Body of pancreas (tissue), 4 donors: ENCODE data around the gene RPGRIP1. TPM values are rescaled to one million over a fixed set of nuclear protein-coding genes. Genes with fewer than 3 reads are reported as not detected.
"Not testable (repeated sequence)": the region's sequence is repeated elsewhere in the genome, so short reads cannot be mapped to it uniquely, and the experiment has no call there.

ENCODE experiments used
- ATAC-seq: fragments of 150-250 bp; one replicate; pipeline ENCODE4 v1.9.1; 2016
- DNase-seq, 4 donors: peaks; one replicate each; pipeline ENCODE4 v3.0.0-alpha.2; 2019
- H3K27ac ChIP-seq, 4 donors: fragments of 200-600 bp; sonication (generic); 1 replicate in 3 of 4; 2 replicates in 1 of 4; pipeline versions ENCODE4 v1.5.1 to v1.6.1; 2016 to 2019; ENCODE audit warnings: mild to moderate bottlenecking in 1 of 4, mixed read lengths in 1 of 4, moderate library complexity in 1 of 4
- H3K27me3 ChIP-seq, 2 donors: fragments of 200-600 bp; sonication (generic); one replicate each; pipeline ENCODE4 v1.6.0; 2016; ENCODE audit warnings: mild to moderate bottlenecking in 1 of 2
- H3K36me3 ChIP-seq, 2 donors: fragments of 200-600 bp; sonication (generic); replicated peaks in 1 of 2; 2 replicates each; pipeline ENCODE4 v1.5.1; 2016; ENCODE audit warnings: low read depth in 2 of 2; ENCODE audit not compliant: insufficient read depth in 1 of 2
- H3K4me1 ChIP-seq: fragments of 200-600 bp; sonication (generic); one replicate; pipeline ENCODE4 v1.6.0; 2016
- H3K4me3 ChIP-seq, 2 donors: fragments of 200-600 bp; sonication (generic); 1 replicate in 1 of 2; 2 replicates in 1 of 2; pipeline ENCODE4 v1.5.1; 2016 to 2019
- H3K9me3 ChIP-seq, 3 donors: fragments of 200-600 bp; sonication (generic); 1 replicate in 2 of 3; 2 replicates in 1 of 3; pipeline ENCODE4 v1.5.1; 2016
- POLR2A ChIP-seq, 3 donors: fragments of 450-650 bp; IDR thresholded peaks; one replicate each; pipeline ENCODE4 v1.6.1; 2016; ENCODE audit warnings: antibody characterized with exemption in 3 of 3, mild to moderate bottlenecking in 2 of 3
- WGBS, 2 donors: methylation state at CpG; one replicate each; pipeline ENCODE4 v1.1.5; 2017; 5-methylcytosine and 5-hydroxymethylcytosine counted together
- intact Hi-C: fragments of 100-400 bp; cut with DNase I; formaldehyde crosslinking; loops from one replicate; pipeline ENCODE4 v1.15.1; 2023
- total RNA-seq, 2 donors: library from RNA; depleted of rRNA; stranded (reverse); fragments of >200 nt; gene quantifications; one replicate each; pipeline ENCODE4 v1.1.0, GENCODE V29; 2016
- TF ChIP-seq, protein P1 (sequence below), 7 experiments: fragments of 450-650 bp in 4 of 7; fragments of 200-600 bp in 3 of 7; sonication (generic) in 3 of 7; IDR thresholded peaks; one replicate each; pipeline ENCODE4 v1.5.1; 2016 to 2019; ENCODE audit warnings: antibody characterized with exemption in 7 of 7

RPGRIP1 gene
- total RNA-seq, 2 donors from 2014 or later: not detected

- no peak for TF ChIP-seq POLR2A (IDR thresholded peaks at IDR 0.05)
- TF ChIP-seq, protein P1, sequence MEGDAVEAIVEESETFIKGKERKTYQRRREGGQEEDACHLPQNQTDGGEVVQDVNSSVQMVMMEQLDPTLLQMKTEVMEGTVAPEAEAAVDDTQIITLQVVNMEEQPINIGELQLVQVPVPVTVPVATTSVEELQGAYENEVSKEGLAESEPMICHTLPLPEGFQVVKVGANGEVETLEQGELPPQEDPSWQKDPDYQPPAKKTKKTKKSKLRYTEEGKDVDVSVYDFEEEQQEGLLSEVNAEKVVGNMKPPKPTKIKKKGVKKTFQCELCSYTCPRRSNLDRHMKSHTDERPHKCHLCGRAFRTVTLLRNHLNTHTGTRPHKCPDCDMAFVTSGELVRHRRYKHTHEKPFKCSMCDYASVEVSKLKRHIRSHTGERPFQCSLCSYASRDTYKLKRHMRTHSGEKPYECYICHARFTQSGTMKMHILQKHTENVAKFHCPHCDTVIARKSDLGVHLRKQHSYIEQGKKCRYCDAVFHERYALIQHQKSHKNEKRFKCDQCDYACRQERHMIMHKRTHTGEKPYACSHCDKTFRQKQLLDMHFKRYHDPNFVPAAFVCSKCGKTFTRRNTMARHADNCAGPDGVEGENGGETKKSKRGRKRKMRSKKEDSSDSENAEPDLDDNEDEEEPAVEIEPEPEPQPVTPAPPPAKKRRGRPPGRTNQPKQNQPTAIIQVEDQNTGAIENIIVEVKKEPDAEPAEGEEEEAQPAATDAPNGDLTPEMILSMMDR (IDR thresholded peaks at IDR 0.05): no peak
- H3K4me1 ChIP-seq: no peaks in the 10 kb centered on the region
- no peaks in the 10 kb centered on the region for H3K9me3 ChIP-seq
- 78 to 87% methylated on average over 6 of the region's 6 CpGs for WGBS, 2 donors
- DNase-seq (no peak), ATAC-seq (no peak)
- H3K4me3 ChIP-seq: no peak overlapping the region
- H3K27ac ChIP-seq: no peak overlapping the region
- H3K27me3 ChIP-seq: no peaks in the 10 kb centered on the region
- no peaks in the 10 kb centered on the region for H3K36me3 ChIP-seq
- intact Hi-C loops: no loop called here
Measured at GRCh38 chr14:21287168-21287567, 7.3 kb downstream of the RPGRIP1 start.

DNA sequence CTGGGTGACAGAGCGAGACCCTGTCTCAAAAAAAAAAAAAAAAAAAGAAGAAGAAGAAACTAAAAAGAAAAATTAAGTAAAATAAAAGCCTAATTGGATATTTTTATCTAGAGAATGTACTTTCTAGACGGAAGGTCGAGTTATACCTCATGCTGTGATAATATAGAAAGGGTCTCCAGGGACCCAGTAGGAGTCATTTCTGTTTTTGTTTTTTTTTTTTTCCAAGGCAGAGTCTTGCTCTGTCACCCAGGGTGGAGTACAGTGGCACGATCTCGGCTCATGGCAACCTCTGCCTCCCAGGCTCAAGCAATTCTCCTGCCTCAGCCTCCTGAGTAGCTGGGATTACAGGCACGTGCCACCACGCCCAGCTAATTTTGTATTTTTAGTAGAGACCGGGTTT is 14.1 kb downstream of the RPGRIP1 start:
- intact Hi-C loops, ATAC-seq, H3K4me1 ChIP-seq, H3K9me3 ChIP-seq, H3K27me3 ChIP-seq, H3K36me3 ChIP-seq, DNase-seq, H3K4me3 ChIP-seq, H3K27ac ChIP-seq: not testable (repeated sequence)
- 85 to 89% methylated on average over 8 of the region's 8 CpGs for WGBS, 2 donors

GRCh38 chr14:21298358-21298757 is 18.5 kb downstream of the RPGRIP1 start:
- ATAC-seq: no peak
- H3K9me3 ChIP-seq: no peaks in the 10 kb centered on the region
- TF ChIP-seq, protein P1 (IDR thresholded peaks at IDR 0.05): no peak
- TF ChIP-seq POLR2A (IDR thresholded peaks at IDR 0.05): no peak
- H3K36me3 ChIP-seq: no peaks in the 10 kb centered on the region
- intact Hi-C loops: no loop called here
- peaks cover 0 to 5% of the 10 kb centered on the region in 2 donors for H3K27me3 ChIP-seq
- no peak for DNase-seq
- H3K27ac ChIP-seq: no peak overlapping the region
- 77 to 79% methylated on average over 12 of the region's 12 CpGs for WGBS, 2 donors
- peaks cover 6% of the 10 kb centered on the region for H3K4me1 ChIP-seq
- no peak overlapping the region for H3K4me3 ChIP-seq

- H3K27me3 ChIP-seq: peaks cover 0 to 5% of the 10 kb centered on the region in 2 donors
- TF ChIP-seq POLR2A (IDR thresholded peaks at IDR 0.05): no peak
- TF ChIP-seq, protein P1 (IDR thresholded peaks at IDR 0.05): no peak
- ATAC-seq (no peak), DNase-seq (no peak)
- no peaks in the 10 kb centered on the region for H3K36me3 ChIP-seq
- H3K9me3 ChIP-seq: no peaks in the 10 kb centered on the region
- H3K27ac ChIP-seq: no peak overlapping the region
- 85 to 88% methylated on average over 10 of the region's 10 CpGs for WGBS, 2 donors
- H3K4me1 ChIP-seq: peaks cover 6% of the 10 kb centered on the region
- H3K4me3 ChIP-seq: no peak overlapping the region
- intact Hi-C loops: no loop called here
Measured at GRCh38 chr14:21299562-21300130, 19.8 kb downstream of the RPGRIP1 start.

GRCh38 chr14:21300892-21301291 is 21.0 kb downstream of the RPGRIP1 start:
- intact Hi-C loops: no loop called here
- WGBS, 2 donors: 2% methylated on average over 26 to 30 of the region's 30 CpGs
- Histone ChIP-seq H3K36me3 (no peaks in the 10 kb centered on the region), H3K4me3 (no peak overlapping the region), H3K4me1 (peaks cover 6% of the 10 kb centered on the region), H3K9me3 (no peaks in the 10 kb centered on the region), H3K27ac (no peak overlapping the region), H3K27me3 (peaks cover 0 to 5% of the 10 kb centered on the region in 2 donors)
- ATAC-seq (no peak), DNase-seq (peak; percentile 13 to 55 (median 17))
- TF ChIP-seq, protein P1 (IDR thresholded peaks at IDR 0.05): peak in 2 of 7 experiments; percentile 11 to 32
- no peak for TF ChIP-seq POLR2A (IDR thresholded peaks at IDR 0.05)
